Occipital lobe (tissue), 2 donors: Measurements from ENCODE around the gene ESPN. TPM values are rescaled to one million over a fixed set of nuclear protein-coding genes. Genes with fewer than 3 reads are reported as not detected.

Experiments used
- DNase-seq: peaks from one replicate; lab custom pipeline; 2025; lab: John Stamatoyannopoulos, UW
- total RNA-seq: library from RNA; depleted of rRNA; stranded (reverse); fragments of >200 nt; gene quantifications from one replicate; pipeline ENCODE4 v1.2.3, GENCODE V29; 2014

Gene ESPN
- total RNA-seq, 1 donor from 2014 or later: not detected

DNA sequence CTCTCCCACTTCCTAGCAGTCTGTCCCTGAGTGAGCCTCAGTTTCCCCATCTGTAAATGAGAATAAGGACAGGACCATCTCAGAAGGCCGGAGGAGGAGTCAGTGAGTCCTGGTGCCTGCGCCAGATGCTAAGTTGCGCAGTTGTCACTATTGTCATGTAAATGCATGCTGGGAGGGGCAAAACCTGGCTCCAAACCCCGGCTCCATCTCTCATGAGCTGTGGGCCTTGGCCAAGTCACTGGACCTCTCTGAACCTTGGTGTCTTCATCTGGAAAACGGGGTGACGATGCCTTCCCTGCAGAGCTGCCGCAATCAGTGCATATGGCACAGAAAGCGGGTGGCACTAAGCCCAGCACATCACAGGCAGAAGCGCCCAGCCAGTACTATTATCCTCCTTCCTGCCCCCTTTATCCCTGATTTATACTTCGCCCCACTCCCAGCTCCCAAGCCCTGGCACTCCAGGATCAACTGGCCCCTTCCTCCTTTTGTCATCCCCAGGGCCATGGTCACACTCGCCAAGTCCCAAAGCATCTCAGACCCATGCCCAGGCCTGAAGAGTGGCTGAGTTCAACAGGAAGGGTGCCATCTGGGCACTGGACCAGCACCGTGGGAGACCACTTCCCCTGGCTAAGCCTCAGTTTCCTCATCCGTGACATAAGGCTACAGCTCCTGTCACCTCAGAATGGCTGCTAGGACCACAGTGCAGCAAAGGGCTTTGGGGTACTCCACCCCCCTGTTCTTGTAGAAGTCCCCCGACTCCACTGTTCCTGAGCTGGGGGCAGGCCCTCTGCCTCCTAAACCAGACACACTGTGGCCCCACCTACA lies 71.2 kb downstream of the ESPN start:
- no peak for DNase-seq

GRCh38 chr1:6496365-6496721 lies 71.8 kb downstream of the ESPN start:
- DNase-seq: no peak

DNA sequence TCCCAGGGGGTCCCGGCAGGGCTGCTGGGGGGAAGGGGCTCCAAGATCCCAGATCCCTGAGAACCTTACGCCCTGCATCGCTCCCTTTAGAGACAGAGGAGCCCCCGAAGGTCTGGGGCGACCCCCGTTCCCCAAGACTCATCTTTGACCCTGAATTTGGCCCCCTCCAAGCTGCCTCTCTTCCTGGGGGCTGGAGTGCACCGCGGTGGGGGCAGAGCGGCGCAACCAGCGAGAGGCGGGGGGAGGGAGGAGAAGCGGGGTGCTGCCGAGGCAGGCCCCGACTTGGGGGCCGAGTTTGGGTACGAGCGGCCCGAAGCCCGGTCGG lies 72.3 kb downstream of the ESPN start:
- DNase-seq: no peak

DNA sequence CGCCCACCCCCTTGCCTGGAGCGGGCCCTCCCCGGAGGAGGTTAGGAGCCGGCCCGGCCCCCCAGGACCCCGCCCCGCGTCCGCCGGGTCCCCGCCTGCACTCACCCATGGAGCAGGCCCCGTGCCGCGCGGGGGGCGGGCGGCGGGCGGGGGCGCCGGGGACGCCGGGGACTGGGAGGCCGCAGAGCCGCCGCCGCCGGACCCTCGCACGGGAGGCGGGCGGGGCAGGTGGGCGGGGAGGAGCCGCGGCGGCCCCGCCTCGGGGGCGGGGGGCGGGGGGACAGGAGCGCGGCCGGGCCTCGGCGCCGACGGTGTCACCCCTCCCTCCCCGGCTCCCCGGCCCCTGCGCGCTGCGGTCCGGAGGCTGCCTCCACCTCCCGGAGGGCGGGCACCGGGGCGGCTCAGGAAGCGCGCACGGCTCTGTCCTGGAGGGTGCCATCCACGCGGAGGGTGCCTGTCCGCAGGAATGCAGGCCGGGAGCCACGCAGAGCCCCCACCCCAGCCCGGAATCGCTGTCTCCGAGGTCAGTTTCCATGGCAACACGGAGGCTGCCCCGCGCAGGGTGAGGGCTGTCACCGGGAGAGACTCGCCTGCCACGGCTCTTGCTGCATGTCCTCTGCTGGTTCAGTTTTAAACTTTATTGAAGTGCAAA lies 72.8 kb downstream of the ESPN start:
- no peak for DNase-seq

DNA sequence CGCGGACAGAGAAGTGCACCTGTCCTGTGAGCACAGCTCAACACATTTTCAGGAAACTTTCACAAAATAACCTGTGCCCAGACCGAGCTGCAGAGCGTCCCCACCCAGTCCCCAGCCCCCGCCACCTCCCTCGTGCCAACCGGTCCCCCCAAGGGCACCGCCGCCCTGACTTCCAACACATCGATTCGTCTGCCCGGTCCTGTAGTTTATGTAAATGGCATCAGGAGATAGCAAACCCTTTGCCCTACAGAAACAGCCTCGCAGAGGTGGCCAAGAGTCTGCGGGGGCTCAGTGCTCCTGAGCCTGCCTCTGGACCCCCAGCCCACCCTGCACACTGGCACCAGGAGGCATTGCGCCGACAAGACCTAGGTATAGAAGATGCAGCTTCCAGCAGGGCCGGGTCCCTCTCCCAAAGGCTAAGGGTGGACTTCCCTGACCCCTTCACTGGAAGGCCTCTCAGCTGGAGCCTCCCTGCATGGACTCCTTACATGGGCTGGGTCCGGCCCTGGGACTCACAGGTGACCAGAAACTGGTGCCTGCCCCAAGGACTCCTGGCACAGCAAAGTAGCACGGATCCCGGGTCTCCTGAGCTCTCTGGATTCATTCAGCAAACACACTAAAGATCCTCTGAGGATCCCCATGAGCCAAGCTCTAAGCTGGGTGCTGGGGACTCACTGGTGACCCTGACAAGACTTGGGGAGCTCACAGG lies 73.4 kb downstream of the ESPN start:
- no peak for DNase-seq

DNA sequence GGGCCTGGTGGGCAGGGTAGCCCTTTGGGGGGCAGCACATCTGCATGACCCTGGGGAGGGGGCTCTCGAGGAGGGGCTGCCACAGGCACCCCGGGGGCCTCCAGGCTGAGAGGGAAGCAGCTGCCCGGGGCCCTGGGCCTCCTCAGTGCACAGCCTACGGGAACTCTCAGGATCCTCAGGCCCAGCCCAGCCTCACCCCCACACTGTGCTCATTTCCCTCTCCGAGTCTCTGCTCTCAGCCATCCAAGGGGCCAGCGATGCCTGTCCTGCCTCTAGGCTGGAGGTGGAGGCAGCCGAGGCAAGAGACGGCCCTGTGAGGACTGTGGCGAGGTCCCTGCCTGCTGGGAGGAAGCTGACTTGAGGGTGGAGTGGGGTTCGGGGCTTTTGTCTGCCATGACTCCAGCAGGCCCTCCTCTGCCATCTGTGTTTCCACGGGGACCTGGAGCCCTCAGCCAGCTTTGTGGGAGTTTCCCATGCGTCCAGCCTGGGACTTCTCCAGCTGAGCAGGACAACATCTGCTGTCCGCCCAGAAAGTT lies 74.1 kb downstream of the ESPN start:
- no peak for DNase-seq

DNA sequence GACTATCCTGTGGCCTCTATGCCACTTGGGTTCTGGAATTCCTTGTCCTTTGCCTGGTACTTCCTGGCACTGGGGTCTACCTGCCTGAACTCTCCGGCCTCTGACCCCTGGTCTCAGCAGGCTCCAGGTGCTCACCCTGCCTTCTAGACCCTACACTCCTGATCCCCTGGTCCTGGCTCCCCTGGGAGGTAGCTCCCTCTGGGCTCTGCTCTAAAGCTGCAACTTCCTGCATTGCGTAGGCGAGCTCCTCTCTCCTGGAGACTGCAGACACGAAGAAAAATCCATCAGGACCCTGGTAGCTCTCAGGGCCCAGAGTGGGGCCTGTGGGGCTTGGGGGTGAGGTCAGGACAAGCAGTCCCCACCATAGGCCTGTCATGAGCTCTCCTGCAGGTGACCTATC lies 74.7 kb downstream of the ESPN start:
- DNase-seq: no peak

- DNase-seq: no peak
These were observed 76.1 kb downstream of the ESPN start for GRCh38 chr1:6500544-6501278.

- DNase-seq: no peak
These were observed 76.8 kb downstream of the ESPN start for GRCh38 chr1:6501279-6501813.

GRCh38 chr1:6502000-6502891 lies 77.7 kb downstream of the ESPN start:
- DNase-seq: peak; percentile 68

GRCh38 chr1:6503884-6504602 lies 79.5 kb downstream of the ESPN start:
- DNase-seq: no peak

- no peak for DNase-seq
These were observed 80.3 kb downstream of the ESPN start for GRCh38 chr1:6504887-6505286.

- DNase-seq: no peak
These were observed 81.0 kb downstream of the ESPN start for GRCh38 chr1:6505367-6506209.

DNA sequence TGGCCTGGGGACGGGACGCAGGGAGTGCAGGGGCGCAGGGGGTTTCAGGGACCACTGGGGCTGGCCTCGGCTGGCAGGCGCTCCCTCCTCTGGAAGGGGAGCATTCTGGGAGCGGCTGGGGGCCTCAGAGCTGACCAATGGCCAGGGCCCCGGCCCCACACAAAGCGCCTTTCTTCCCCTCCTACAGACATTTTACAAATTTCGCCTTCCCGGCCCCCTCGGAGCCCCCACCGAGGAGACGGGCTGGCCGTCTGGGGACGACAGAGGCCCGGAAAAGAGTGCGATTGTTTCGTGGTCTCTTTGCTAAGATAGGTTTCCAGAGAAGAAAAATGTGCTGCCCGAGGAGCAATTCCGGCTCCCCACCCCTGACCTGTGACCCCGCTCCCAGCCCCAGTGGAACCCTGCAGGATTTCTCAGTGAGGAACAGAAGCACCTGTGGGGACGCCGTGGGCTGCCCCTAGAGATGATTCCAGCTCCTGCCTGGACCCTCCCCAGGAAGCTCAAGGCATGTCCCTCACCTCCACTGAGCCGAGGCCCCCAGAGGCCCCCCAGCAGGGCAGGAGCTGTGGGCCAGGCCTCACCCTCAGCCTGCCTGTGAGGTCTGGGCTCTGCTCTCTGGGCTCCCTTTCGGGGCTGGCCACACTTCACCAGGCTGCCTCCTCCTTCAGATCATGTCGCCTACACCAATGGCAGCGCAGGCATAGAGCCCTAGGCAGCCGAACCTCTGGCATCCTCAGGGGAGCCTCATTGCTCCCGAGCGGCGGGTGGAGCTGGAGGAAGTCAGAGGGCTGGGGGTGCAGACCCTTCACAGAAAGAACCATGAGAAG lies 81.8 kb downstream of the ESPN start:
- DNase-seq: no peak

- no peak for DNase-seq
These were observed 82.5 kb downstream of the ESPN start for GRCh38 chr1:6507037-6507428.

DNA sequence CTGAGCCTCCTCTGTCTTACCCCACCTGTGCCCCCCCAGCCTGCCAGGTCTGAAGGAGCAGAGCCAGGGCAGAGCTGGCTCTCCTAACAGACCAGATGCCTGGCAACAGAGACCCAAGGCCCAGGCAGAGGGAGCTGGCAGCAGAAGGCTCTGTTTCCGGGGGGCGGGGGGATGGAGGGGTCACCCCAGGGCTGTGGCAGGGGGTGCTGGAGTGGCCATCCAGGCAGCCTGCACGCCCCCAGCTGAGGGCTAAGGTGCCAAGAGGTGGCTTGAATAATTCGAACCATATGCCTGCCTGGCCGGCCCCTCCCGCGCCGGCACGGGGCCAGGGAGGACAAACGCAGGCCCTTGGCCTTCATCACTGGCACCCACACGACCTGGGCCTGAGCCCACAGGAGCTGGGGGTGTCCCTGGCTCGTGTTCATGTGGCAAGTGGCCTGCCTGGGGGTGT lies 82.9 kb downstream of the ESPN start:
- no peak for DNase-seq

DNA sequence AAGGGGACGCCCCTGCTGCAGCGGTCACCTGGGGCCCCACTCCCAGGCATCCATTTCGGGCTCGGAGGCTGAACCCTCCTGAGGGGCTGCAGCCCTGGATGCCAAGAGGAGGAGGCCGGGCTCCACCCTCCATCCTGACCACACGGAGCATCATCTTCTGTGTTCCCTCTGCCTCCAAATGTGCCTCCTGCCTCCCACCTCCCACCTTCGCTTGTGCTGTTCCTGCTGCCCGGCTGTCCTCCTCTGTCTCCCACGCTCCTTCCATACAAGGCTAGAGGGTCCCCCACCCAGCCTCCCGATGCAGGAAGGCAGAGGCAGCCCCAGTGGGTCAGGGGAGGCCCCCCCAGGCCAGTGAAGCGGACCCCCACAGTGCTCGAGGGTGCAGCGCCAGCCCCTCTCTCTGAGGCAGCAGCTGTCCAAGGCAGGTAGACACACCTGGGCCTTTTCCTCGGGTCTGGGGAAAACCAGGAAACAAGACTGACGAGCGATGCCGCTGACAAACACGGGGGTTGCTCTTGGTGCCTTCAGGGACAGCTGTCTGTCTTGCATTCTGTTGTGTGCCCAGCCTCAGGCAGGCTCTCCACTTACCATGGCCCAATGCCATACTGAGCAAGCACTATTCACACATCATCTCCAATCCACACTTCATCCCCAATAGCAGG lies 83.7 kb downstream of the ESPN start:
- no peak for DNase-seq
